ENCODE results near the gene ECE1.

The ECE1 gene

DNA sequence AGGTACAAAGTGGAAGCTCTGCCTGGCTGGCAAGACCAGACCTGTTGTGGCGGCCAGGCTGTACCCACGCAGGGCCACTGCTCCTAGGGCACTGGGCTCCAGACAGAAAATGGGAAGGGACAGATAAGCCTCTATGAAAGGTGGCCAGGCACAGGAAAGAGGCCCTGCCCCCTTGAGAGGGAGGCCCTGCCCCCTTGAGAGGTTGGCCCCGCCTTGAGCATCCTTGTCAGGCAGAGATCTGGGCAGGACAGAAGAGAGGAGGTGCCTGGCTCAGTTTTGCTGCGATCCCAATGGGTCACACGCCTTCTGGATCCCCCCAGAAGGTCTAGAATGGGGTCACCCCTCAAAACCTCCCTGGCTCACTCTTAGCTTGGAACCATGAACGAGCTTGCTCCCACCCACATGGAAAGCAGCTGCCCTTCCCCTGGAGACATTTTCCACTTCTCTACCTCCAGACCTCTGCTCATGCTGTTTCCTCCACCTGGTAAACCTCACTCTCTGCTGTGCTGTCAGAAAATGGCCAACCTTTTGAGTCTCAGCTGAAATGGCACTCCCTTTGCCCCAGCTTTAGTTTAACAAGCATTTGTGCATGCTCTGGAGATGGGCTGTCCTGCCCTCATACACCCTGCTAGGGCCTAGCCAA is 17.5 kb upstream of the ECE1 start:
- no peak for DNase-seq (ENCODE audit: low spot score)

DNA sequence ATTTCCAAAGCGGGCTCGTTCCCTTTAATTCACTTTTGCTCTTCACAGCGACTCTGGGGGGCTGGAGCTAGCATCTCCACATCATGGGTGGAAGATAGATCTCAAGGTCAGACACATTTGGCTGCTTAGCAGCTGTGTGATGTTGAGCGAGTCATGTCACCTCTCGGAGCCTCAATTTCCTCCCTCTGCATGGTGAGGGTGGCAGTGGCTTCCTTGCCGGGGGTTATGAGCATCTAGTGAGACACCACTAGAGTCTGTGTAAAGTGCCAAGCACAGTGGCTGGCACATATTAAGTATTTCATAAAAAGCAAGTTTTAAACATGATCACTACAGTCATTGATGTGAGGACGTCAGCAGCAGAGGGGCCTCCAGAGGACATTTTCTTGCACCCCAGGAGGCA is 16.9 kb upstream of the ECE1 start:
- DNase-seq (ENCODE audit: low spot score) = no peak

DNA sequence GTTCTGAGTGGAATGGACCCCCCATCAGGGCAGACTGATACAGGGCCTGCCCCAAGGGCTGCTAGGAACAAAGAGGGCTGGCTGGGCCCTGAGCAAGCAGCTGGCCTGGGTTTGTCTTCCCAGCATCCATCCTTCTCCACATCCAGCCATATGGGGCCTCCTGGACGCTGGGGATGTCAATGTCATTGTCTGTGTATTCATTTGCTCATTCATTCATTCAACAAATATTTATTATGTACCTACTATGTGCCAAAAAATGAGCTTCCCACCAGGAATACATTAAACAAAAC is 15.6 kb upstream of the ECE1 start:
- DNase-seq (ENCODE audit: low spot score) = no peak

DNA sequence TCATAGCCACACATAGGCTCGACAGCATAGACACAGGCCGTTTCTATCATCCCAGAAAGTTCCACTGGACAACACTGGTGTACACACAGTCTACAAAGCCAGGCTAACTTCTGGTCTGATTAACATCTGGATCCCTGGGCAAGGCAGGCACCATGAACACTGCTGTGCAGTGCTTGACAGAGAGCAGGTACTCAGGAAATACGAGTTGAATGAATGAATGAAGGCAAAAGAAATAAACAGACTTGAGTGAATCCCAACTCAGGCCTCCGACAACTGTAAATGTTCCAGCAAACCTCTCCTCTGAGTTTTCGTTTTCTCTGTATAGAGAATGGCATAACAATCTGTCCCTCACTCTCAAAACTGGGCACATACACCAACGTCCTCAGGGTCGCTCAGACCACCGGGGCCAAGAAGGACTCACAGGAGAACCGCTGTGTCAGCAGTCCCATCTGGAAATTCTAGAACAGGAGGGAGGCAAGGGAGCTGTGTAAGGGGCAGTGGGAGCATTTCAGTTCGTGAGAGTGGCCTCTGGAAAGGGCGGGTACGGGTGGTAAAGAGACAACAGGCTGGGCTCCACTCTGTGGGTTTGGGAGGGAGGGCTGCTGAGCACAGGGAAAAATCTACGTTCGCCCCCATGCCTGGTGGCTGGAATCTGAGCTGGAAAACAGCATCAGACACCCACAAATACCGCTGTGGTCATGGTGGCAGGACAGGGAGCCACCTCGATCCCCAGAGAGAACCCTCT is 15.1 kb upstream of the ECE1 start:
- no peak for DNase-seq (ENCODE audit: low spot score)

DNA sequence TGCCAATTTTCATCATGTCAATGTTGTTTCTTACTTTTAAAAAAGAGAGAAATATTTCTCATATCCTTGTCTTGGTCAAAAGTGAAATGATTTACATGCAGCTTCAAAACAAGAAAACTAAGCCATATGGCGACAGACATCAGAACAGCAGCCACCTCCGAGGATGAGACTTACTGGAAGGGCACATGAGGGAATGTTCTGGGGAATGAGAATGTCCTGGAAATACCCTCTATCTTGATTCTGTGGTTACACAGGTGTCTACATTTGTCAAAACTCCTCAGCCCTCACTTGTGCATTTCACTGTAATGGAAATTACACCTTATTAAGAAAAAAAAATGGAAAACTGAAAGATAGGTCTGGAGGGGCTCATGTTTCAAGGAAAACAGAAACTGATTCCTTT is 14.2 kb upstream of the ECE1 start:
- DNase-seq (ENCODE audit: low spot score) = no peak

DNA sequence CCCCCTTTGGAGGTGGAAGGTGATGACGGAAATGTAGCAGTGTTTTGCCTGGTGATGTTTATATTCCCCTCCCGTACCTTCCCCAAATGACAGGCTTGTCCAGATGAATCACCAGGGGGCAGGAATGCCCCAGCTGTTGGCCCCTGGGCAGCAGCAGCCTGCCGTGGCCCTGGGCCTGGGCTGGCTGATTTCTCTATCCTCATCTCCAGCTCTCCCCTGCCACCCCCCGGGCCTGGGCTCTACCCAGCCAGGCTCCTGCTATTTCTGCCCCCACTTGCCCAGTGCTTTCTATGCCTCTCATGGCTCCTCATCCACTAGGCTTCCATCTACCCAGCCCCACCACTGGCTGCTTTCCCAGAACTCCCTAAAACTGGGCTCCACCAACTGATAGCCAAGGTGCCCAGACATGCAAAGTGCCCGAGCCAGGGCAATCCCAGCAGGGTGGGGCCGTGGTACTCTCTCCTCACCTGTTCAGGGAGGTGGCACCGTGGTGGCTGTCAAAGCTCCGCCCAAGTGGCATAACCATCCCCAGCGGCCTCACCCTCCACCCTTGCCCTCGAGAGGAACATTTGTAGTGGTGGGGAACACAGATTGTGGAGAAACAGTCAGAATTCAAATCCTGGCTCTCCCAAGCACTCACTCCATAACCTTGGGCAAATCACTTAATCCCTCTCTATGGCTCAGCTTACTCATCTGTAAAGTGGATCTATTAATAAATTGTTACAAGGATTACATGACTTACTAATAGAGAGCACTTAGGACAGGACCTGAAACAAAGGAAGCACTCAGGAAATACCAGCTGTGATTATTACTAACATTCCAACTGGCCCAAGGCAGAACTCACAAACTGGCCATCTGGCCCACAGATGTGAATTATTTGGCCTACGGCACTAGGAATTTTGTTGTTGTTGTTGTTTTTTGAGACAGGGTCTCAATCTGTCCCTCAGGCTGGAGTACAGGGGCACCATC is 12.8 kb upstream of the ECE1 start:
- DNase-seq (ENCODE audit: low spot score) = no peak

DNA sequence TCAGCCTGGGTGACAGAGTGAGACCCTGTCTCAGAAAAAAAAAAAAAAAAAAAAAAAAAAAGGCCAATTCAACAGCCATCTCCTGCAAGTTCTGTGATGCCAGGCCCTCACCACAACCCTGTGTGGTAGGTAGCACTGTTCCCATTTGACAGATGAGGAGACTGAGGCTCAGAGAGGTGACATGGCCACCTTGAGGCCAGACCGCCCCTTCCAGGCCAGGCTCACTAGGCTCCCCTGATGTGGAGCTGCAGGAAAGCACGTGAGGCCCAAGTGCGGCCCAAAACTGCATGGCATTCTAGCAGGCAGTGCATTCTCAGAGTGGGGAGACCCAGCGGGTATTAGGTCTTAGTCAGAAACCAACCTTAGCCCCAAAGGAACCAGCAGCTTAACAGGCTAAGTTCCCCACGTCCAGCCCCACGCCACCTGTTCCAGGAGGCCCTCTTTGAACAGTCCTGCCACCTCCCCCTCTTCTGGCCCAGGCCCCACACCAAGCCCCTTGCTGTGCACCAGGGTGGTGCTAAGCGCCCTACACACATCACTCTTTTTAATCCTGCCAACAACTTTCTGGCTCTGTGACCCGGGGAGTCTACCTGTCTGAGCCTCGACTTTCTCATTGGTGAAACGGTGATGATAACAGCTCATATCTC is 11.7 kb upstream of the ECE1 start:
- DNase-seq (ENCODE audit: low spot score) = no peak

DNA sequence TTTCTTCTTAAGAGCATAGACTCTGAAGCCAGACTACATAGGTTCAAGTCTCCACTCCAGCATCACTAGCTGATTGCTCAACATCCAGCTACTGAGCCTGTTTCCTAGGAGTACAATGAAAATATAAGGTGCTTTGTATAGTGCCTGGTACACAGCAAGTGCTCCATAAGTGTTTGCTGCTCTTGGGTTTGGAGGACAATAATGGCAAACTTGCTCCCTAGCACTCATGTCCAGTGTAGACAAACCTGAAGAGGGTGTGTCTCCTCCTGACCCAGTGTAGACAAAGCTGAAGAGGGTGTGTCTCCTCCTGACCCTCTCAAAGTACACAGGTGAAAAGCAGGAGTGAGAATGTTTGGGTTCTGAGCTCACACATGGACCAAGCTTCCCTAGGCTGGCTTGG is 10.5 kb upstream of the ECE1 start:
- no peak for DNase-seq (ENCODE audit: low spot score)

DNA sequence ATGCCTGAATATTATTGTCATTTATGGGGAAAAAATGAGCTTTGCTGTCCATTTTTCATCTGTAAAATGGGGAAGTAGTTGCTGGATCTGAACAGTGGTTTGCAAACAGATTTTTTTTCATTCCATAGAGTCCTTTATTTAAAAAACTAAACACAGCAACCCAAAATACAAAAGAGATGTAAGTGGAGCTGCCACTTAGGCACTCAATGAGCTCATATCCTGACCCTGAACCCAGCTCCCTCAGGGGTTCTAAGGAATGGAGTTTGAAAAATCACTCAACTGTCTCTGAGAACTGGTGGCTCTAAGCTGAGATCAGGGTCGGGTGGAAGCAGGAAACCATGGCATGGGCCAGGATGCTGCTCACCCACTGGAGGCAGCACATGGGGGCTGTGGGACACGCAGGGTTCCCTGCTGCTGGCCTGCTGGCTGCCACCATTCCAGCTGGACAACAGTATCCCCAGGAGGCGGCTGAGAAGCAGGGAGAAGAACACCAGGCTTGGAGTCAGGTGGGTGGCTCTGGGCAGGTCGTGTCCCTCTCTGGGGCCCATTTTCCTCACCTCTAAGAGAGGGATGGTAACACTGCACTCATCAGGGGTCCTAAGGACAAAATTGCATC is 9.6 kb upstream of the ECE1 start:
- no peak for DNase-seq (ENCODE audit: low spot score)

DNA sequence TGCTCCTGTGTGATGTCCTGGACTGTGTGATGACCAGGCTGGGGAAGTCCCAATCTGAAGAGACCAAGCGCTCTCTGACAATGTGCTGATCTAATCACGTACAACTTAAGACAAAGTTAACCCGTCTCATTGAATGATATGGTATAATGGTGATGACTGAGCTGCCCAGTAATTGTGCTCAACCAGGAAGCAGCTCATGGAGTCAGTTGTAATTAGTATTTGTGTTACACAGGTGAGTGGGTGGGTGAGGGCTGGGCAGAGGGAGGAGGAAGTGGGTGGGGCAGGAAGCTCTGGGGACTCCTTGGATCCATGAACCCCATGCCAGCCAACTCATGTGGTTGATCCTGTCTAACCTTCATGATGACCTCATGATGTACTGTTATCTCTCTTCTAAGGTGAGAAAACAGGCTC is 8.7 kb upstream of the ECE1 start:
- no peak for DNase-seq (ENCODE audit: low spot score)

DNA sequence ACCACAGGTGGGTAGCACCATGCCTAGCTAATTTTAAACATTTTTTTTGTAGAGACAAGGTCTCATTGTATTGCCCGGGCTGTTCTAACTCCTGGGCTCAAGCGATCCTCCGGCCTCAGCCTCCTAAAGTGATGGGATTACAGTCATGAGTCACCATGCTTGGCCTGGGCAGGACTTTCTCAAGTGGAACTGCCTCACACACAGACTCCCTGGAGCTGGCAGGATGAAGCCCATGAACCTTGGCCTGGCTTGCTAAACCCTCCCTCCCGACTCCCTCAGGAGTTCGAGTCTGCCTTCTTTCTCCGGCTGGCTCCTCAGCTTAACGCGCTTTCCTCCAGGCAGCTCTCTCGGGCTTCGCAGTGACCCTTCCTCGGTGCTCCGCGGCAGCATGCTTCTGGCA is 7.7 kb upstream of the ECE1 start:
- no peak for DNase-seq (ENCODE audit: low spot score)

DNA sequence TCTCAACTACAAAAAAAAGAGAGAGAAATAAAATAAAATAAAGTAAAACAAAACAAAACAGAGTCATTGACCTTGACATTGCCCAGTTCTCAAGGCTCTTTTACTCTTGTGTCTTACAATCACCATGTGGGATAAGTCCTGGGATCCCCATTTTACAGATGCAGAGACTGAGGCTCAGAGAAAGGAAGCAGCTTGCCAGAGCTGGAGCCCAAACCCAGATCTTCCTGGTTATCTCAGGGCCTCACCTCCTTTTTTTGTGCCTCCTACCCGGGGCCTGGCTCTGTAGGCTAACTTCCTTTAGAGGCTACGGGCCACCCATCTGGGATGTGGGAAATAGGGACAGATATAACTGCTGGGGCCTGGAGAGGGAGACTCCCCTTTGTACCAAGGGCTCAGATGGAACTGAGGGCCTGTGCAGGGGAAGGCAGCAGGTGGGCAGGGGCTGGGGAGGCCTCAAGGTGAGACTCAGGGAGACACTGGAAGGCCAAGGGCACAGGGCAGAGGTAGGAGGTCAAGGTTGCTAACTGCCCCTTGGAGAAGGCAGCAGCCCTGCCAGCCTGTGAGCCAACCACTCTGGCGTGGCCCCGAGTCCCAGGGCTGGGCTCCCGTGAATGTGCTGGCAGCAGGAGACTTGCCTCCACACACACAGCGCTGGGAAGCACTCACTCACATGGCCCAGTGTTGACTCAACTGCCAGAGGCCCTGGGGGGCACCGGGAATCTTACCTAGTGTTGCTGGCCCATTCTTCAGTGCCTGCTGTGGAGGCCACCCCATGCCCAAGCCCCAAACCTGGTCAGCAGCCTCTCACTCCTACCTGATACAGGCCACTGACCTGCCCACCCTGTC is 6.5 kb upstream of the ECE1 start:
- no peak for DNase-seq (ENCODE audit: low spot score)

DNA sequence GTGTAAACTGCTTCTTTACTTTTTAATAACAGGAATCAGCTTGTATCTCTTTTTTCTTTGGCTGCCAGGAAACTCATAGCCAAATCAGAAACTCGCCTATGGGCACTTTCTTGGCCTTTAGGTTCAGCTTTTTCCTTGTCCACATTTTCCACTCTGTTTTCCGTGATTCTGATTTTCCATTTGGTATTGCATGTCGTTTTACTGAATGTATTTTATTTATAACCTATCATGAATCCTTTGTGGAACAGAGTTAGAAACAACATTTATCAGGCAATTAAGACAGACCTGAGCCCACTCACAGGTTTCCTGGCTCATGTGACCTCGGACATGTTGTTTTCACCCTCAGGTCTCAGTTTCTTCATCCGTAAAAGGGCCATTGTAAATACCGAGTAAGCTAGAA is 5.3 kb upstream of the ECE1 start:
- DNase-seq (ENCODE audit: low spot score) = no peak

DNA sequence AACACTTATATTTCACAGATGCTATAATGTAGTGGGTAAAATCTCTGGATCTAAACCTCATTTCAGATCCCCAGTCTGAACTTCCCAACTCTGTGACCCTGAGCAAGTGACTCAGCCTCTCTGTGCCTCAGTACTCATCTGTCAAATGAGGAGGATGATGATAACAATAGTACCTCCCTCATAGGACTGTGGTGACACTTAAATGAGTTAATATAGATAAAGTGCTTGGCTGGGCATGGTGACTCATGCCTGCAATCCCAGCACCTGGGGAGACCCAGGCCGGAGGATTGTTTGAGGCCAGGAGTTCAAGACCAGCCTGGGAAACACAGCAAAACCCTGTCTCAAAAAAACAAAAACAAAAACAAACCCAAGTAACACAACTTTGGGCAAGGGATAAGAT is 4.7 kb upstream of the ECE1 start:
- DNase-seq (ENCODE audit: low spot score) = no peak

DNA sequence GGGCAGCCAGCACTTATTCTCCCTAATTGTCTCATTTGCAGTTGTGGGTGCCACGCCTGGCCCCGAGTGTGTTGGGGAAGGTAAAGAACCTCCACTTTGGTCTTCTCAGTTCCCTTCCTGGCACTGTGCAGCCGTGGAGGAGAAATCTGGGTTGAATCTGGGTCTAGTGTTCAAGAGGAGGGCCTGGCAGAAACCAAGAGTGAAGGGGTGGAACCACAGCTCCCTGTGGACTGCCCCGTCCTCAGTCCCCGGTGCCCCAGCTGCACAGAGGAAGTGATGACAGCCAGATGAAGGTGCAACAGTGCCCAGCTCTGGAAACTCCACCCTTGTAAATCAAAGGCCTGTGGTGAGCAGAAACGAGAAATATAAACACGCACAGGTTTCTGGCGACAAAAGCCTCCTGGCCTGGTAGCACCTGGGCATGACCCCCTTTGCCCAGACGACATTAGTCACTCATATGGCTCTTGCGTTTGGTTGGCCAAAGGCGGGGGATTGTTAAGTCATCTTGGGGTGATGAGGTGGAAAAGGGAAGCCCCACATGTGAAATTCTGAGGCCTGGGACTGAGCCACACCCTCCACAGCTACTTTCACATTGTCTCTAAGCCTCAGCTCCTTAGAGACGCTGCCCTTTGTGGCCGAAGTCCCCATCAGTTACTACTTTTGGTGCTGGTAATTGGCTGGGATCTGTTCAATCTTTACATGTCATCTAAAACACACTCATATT is 4.2 kb upstream of the ECE1 start:
- DNase-seq (ENCODE audit: low spot score) = no peak

DNA sequence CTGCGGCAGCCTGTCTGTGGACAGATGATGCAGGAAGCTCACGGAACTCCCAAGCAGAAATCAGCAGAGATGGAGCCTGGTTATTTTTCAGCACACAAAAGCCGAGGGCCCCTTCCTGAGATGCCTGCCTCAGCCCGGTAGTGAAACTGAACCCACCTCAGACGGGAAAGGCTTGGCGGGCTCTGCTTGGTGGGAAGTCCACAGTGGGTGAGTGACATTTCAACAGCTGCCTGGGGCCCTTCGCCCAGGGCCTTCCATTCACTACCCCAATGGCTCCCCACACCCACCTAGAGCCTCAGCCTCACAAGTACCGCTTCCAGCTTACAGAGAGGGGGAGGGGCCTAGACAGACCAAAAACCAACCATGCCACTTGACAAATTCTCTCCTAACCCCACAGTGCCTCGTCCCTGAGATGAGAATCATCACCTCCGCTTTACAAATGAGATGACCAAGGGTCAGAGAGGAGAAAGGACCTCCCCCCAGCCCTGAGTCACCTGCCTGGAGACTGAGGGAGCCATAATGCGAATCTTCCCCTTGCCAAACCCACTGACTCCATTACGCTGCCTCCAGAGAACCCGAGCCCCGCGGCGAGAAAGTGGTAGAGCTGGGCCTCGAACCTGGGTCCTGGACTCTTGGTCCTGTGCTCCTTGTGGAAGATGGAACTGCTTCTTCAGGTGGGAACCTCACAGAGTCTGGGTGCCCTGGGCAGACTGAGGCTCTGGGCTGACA is 3.4 kb upstream of the ECE1 start:
- no peak for DNase-seq (ENCODE audit: low spot score)

DNA sequence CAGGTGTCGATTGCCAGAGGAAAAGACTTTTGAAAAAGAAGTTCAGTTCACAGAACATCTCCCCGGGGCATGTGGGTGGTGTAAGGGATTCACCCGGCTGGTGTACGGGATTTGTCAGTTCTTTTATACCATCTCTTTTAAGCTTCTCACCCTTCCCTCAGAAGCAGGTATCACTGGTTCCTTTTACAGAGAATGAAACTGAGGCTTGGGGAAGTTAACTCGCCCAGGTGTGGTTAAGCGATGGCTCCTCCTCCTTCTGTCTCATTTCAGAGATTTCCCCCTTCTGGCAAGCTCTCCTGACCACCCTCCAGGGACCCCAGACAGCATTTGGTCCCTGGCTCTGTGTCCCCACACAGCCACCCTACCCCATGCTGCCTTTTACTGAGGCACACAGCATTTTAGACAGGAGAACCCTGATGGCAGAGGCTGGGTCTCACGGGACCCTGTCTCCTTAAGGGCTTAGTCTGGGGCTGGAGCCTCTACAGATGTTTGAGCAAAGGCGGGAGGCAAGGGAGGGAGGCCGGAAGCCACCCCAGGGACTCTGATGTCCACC is 2.8 kb upstream of the ECE1 start:
- no peak for DNase-seq (ENCODE audit: low spot score)

DNA sequence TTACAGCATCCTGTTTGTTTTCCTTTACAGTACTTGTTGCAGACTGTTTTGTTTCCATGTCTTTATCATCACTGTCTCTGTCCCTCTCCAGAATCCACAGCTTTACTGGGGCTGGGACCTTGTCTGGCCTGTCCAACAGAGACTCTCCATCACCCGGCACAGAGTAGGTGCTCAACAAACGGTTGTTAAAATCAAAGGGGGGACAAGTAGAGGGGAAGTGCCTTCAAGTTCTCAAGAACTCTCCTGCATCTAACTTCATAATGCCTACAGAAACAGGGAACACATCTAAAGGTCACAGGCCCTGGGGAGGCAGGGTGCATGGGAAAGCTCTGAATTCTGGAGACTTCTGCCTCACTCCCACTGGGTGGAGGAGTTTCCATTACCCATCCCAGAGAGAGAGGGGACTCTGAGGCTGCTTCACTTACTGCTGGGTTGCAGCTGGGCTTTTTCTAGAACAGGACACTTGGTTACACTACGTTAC is 2.3 kb upstream of the ECE1 start:
- DNase-seq (ENCODE audit: low spot score) = no peak

DNA sequence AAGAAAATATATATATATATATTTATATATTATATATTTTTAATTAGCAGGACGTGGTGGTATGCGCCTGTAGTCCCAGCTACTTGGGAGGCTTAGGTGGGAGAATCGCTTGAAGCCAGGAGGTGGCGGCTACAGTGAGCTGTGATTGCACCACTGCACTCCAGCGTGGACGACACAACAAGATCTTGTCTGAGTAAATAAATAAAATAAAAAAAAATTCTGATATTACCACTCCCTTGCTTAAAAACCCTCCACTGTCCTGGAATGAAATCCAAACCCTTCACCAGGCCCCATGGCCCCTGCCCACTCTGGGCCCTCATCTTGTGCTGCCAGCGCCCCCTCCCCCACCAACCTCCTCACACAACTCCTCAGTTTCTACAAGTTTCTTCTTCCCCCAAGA is 1.7 kb upstream of the ECE1 start:
- DNase-seq (ENCODE audit: low spot score) = no peak
